HG02943 (cell line): Measurements from ENCODE around the gene PRR16.
"Not testable (repeated sequence)": the region's sequence is repeated elsewhere in the genome, so short reads cannot be mapped to it uniquely, and the experiment has no call there.

Source experiments
- ATAC-seq: cut with Tn5 transposase; IDR thresholded peaks from one replicate; pipeline ENCODE4 v1.9.1; 2021; ENCODE audit warnings: mild to moderate bottlenecking, low read depth, moderate library complexity; ENCODE audit not compliant: unreplicated experiment

Gene PRR16

GRCh38 chr5:120463991-120464626 lies at the start of gene PRR16:
Gene PRR16 (plus strand): TSS chr5:120464300.
- peak; percentile 52 for ATAC-seq

DNA sequence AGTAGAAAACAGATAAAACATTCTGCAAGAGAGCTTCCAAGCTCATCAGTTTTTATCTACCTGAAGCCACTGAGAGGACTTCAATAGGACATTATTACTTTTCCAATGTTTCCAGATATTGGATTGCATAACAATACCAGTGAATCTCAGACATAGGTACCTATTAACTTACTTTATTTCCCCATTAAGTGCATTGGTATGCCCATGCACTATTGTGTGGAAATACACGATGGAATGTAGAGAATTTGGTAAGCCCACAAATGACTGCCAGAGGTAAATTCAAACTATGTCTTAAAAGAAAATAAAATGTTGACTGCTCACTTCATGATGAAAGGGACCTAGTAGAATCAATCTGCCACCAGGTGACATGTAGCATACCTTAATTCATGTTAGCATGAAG lies 48.1 kb upstream of the PRR16 start:
- no peak for ATAC-seq

- no peak for ATAC-seq
These were observed 45.0 kb upstream of the PRR16 start for GRCh38 chr5:120419127-120419526.

- ATAC-seq = not testable (repeated sequence)
These were observed 37.3 kb upstream of the PRR16 start for GRCh38 chr5:120426633-120427275.

- ATAC-seq = no peak
These were observed 33.5 kb upstream of the PRR16 start for GRCh38 chr5:120430572-120430971.

DNA sequence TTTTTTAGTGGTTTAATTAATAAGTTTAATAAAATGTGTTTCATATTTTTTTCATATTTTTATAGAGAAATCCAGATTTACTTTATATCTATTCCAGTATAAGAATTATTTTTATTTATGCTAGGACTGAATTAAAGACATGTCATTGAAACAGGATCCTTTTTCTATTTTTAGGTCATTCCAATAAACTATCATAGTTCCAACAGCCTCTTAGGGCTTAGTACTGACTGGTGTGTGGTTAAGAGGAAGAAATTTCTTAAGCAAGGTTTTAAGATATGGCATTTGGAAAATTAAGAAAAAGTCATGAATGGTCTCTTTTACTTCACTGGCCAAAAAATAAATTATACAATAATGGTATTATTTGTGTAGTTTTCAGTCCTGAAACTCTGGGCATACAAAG lies 31.2 kb upstream of the PRR16 start:
- no peak for ATAC-seq

GRCh38 chr5:120435129-120435528 lies 29.0 kb upstream of the PRR16 start:
- no peak for ATAC-seq

- no peak for ATAC-seq
These were observed 27.1 kb upstream of the PRR16 start for GRCh38 chr5:120436996-120437395.

DNA sequence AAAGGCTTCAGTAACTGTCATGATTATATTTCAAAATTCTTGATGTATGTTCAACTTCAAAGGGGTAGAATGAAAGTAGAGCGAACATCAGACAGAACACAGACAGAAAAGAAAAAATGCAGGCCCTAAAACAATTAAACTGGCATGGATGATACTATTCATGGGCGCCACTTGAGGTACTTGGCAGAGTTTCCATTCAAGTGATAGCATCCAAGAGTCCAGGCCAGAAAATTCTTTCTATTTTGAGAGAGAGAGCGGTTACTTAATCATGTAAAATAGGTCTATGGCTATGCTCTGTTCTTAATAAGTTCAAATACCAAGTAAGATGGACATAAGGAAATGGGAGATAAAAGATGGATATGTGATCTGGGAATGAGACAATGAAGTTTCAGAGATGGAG lies 21.4 kb upstream of the PRR16 start:
- ATAC-seq = no peak

DNA sequence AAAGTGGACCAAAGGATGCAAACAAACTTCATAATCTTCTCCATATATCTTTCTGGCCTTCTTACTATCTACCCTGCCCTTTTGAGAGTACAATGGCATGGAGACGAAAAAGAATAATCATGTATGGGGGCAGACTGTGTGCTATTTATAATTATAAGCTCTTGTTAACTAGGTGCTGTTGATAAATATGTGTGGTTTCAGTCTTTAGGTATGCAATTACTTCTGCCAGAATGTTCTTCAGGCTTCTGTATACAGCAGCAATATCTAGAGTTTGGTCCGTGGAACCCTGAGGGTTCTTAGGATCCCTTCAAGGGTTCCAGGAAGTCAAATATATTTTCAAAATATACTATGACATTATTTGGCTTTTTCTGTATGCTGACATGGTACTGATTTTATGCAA lies 20.5 kb upstream of the PRR16 start:
- ATAC-seq = no peak

- no peak for ATAC-seq
These were observed 18.0 kb upstream of the PRR16 start for GRCh38 chr5:120446068-120446492.

- ATAC-seq = no peak
These were observed 17.2 kb upstream of the PRR16 start for GRCh38 chr5:120446901-120447300.

DNA sequence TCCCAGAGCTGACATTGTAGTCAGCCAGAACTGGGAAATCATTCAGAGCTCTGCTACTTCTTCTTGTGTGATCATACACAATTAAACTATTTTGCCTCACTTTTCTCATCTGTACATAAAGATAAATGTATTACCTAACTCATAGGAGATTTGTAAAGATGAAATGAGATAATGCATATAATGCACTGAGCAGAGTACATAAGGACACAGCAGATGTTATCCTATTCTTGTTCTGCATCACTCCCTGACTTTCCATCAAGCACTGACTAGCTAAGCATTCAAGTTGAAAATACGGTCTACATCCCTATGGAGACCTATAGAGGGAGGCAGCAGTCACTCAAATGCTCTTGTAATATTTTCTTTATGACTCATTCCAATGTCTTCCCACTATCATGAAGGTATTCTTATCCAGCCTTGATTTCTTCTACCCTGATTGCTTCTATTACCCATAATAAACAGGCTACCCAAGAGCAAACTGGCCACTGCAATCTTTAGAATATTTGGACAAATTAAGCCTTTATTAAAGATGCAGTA lies 16.3 kb upstream of the PRR16 start:
- ATAC-seq = no peak

DNA sequence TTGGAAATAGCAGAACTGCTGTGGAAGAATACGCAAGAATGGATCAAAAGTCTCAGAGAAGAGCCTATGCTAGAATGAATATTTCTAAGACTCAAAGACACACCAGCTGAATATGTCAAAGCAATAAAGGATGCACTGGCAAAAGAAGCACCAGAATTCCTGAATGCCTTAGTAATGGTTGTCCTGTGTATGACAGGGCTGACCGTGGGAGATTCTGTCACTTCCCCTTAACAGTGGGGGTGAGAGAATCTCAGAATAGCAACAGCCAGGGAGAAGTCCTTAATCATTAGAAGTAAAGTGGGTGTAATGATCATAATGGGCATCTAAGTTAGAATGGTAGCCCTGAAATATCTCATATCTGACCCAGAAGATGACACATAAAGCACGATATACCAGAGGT lies 14.6 kb upstream of the PRR16 start:
- no peak for ATAC-seq

GRCh38 chr5:120450910-120451309 lies 13.2 kb upstream of the PRR16 start:
- no peak for ATAC-seq

- no peak for ATAC-seq
These were observed 12.7 kb upstream of the PRR16 start for GRCh38 chr5:120451445-120451844.

DNA sequence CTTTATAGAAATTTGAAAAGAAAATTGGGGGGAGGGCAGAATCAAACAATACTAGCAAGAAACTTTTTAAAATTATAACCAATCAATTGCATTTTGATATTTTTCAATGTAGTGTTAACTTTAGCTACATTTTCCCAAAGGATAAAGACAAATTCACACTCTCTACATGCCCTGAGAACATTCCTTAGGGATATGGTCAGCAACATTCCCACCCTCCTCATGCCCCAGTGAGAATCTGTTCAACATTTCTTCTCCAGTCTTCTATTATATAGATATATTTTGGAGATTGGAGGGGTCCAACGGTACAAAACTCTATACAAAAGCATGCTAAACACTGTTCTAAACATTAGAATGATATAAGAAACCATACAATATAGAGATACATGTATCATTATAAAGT lies 11.6 kb upstream of the PRR16 start:
- no peak for ATAC-seq

DNA sequence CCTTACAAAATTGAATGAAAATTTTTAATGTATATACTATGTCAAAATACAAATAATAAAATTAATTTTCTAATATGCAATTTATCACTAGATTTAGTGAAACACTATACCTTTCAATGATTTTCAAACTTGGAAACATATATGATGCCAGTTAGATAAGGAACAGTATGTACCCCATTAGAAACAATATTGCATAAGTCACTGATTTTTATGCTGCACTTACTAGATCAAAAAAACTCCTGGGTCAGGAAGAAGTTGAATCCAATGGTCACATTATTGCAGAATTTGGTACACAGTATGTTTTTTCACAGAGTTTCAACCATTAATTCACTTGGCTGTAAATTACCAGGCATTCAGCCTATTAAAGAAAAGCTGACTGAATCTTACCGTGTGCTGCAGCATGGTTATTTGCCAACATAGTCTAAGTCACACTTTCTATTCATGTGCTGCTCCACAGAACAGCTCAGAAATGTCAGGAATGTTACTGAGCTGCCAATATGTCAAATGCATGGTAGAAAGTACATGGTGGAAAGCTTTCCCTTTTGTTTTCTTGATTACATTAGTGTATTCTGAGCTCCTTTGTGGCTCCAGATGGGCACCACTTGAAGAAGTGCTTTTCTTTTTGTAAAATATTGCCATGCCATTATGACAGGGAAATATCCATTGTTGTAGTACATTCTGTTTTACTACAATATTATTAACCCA lies 9.9 kb upstream of the PRR16 start:
- ATAC-seq = no peak

- no peak for ATAC-seq
These were observed 8.1 kb upstream of the PRR16 start for GRCh38 chr5:120456006-120456405.

- ATAC-seq = peak; percentile 90
These were observed 6.1 kb upstream of the PRR16 start for GRCh38 chr5:120457839-120458507.

- ATAC-seq = not testable (repeated sequence)
These were observed 5.6 kb upstream of the PRR16 start for GRCh38 chr5:120458508-120458847.
